Measurements from ENCODE around the gene ZHX3.

GRCh38 chr20:41141153-41141815 is 176.2 kb downstream of the ZHX3 start:
- no peak for TF ChIP-seq CTCF (IDR thresholded peaks at IDR 0.05; ENCODE audit: insufficient read depth, low read length)
- no peak for TF ChIP-seq POLR2AphosphoS5 (IDR thresholded peaks at IDR 0.05; ENCODE audit: low read depth)
